Chondrocyte (in vitro differentiated cells): Measurements from ENCODE around the gene TTC33. TPM values are rescaled to one million over a fixed set of nuclear protein-coding genes. Genes with fewer than 3 reads are reported as not detected.

Experiments used
- DNase-seq: peaks from one replicate; pipeline ENCODE4 v3.0.0; 2021; ENCODE audit warnings: mixed read lengths, low spot score
- H3K27ac Mint-ChIP-seq: one replicate; pipeline ENCODE4 v1.8.0; 2021; ENCODE audit warnings: mild to moderate bottlenecking, moderate library complexity, mixed read lengths; ENCODE audit not compliant: unreplicated experiment
- H3K27me3 Mint-ChIP-seq: 2 replicates; pipeline ENCODE4 v1.8.0; 2021; ENCODE audit warnings: low read depth, mixed read lengths
- H3K36me3 Mint-ChIP-seq: 2 replicates; pipeline ENCODE4 v1.8.0; 2021; ENCODE audit warnings: low read depth, mixed read lengths
- H3K4me1 Mint-ChIP-seq: 2 replicates; pipeline ENCODE4 v1.8.0; 2021; ENCODE audit warnings: low read depth, mild to moderate bottlenecking, mixed read lengths
- H3K4me3 Mint-ChIP-seq: one replicate; pipeline ENCODE4 v1.8.0; 2021; ENCODE audit warnings: mild to moderate bottlenecking, moderate library complexity, mixed read lengths; ENCODE audit not compliant: unreplicated experiment
- H3K9me3 Mint-ChIP-seq: 2 replicates; pipeline ENCODE4 v1.8.0; 2021; ENCODE audit warnings: low read depth, mixed read lengths
- CTCF ChIP-seq: fragments of 200-600 bp; sonication (generic); IDR thresholded peaks from 2 replicates; pipeline ENCODE4 v1.5.0; 2021; ENCODE audit warnings: antibody characterized with exemption, mild to moderate bottlenecking, moderate library complexity
- total RNA-seq: library from RNA; stranded (reverse); gene quantifications from 3 replicates; pipeline ENCODE4 v1.2.1, GENCODE V29; 2021

TTC33 gene
- total RNA-seq, 1 donor from 2014 or later = 14.3 TPM

- no peak for DNase-seq
- peaks cover 8% of the 10 kb centered on the region for H3K4me1 Mint-ChIP-seq
- no peak for TF ChIP-seq CTCF
- no peak overlapping the region for H3K4me3 Mint-ChIP-seq
- peaks cover 11% of the 10 kb centered on the region for H3K9me3 Mint-ChIP-seq
- H3K27me3 Mint-ChIP-seq = no peaks in the 10 kb centered on the region
- no peak overlapping the region for H3K27ac Mint-ChIP-seq
- peaks cover 2% of the 10 kb centered on the region for H3K36me3 Mint-ChIP-seq
These were observed 195.2 kb downstream of the TTC33 start for GRCh38 chr5:40560474-40561110.

GRCh38 chr5:40559306-40559705 lies 196.5 kb downstream of the TTC33 start:
- H3K27ac Mint-ChIP-seq = no peak overlapping the region
- no peak overlapping the region for H3K4me3 Mint-ChIP-seq
- no peaks in the 10 kb centered on the region for H3K27me3 Mint-ChIP-seq
- H3K9me3 Mint-ChIP-seq = peaks cover 11% of the 10 kb centered on the region
- peaks cover 17% of the 10 kb centered on the region for H3K4me1 Mint-ChIP-seq
- TF ChIP-seq CTCF = no peak
- peaks cover 2% of the 10 kb centered on the region for H3K36me3 Mint-ChIP-seq
- no peak for DNase-seq

- Mint-ChIP-seq H3K9me3 (peaks cover 5% of the 10 kb centered on the region), H3K27ac (no peak overlapping the region), H3K4me1 (peaks cover 32% of the 10 kb centered on the region), H3K27me3 (no peaks in the 10 kb centered on the region), H3K36me3 (no peaks in the 10 kb centered on the region), H3K4me3 (no peak overlapping the region)
- DNase-seq = no peak
- no peak for TF ChIP-seq CTCF
These were observed 198.3 kb downstream of the TTC33 start for GRCh38 chr5:40557501-40557900.

GRCh38 chr5:40556811-40557210 lies 198.9 kb downstream of the TTC33 start:
- Mint-ChIP-seq H3K9me3 (peaks cover 5% of the 10 kb centered on the region), H3K36me3 (no peaks in the 10 kb centered on the region), H3K27me3 (no peaks in the 10 kb centered on the region), H3K4me3 (no peak overlapping the region), H3K4me1 (peaks cover 39% of the 10 kb centered on the region), H3K27ac (no peak overlapping the region)
- no peak for TF ChIP-seq CTCF
- DNase-seq = no peak

GRCh38 chr5:40555886-40556285 lies 199.9 kb downstream of the TTC33 start:
- Mint-ChIP-seq H3K9me3 (no peaks in the 10 kb centered on the region), H3K4me1 (peaks cover 48% of the 10 kb centered on the region), H3K27me3 (no peaks in the 10 kb centered on the region), H3K27ac (no peak overlapping the region), H3K36me3 (no peaks in the 10 kb centered on the region), H3K4me3 (no peak overlapping the region)
- no peak for DNase-seq
- TF ChIP-seq CTCF = no peak
